Retinal pigment epithelial cell (primary cell): Measurements from ENCODE around the gene BACE2.
A peak's percentile ranks its signal among the peaks of the same experiment; 100 is the strongest.

Experiments
- DNase-seq: peaks from one replicate; pipeline ENCODE4 v3.0.0-alpha.2; 2010; ENCODE audit warnings: low read depth
- H3K4me3 ChIP-seq: 2 replicates; pipeline ENCODE4 v1.5.1; 2011; ENCODE audit warnings: mild to moderate bottlenecking, low read length, control low read depth, moderate library complexity
- TF ChIP-seq, protein P1 (sequence below): conservative IDR thresholded peaks from 2 replicates; pipeline ENCODE4 v1.5.1; 2011; ENCODE audit warnings: low read depth, low read length, control low read depth, inconsistent platforms

The BACE2 gene

DNA sequence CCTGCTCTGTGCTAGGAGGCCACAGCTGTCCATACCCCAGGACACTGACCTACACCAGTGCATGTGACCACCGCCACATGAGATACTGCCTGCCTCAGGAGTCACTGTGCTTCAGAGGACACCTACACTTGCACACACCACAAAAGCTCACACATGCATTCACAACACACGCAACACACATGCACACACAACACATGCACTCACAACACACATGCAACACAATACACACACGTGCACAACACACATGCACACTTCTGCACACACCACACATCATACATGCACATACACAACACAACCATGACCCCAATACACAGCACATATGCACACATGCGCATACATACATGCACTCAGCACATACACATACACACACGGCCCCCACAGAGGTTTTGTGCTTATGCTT is 28.7 kb upstream of the BACE2 start:
- TF ChIP-seq, protein P1, sequence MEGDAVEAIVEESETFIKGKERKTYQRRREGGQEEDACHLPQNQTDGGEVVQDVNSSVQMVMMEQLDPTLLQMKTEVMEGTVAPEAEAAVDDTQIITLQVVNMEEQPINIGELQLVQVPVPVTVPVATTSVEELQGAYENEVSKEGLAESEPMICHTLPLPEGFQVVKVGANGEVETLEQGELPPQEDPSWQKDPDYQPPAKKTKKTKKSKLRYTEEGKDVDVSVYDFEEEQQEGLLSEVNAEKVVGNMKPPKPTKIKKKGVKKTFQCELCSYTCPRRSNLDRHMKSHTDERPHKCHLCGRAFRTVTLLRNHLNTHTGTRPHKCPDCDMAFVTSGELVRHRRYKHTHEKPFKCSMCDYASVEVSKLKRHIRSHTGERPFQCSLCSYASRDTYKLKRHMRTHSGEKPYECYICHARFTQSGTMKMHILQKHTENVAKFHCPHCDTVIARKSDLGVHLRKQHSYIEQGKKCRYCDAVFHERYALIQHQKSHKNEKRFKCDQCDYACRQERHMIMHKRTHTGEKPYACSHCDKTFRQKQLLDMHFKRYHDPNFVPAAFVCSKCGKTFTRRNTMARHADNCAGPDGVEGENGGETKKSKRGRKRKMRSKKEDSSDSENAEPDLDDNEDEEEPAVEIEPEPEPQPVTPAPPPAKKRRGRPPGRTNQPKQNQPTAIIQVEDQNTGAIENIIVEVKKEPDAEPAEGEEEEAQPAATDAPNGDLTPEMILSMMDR = no peak
- H3K4me3 ChIP-seq = no peak overlapping the region
- no peak for DNase-seq

DNA sequence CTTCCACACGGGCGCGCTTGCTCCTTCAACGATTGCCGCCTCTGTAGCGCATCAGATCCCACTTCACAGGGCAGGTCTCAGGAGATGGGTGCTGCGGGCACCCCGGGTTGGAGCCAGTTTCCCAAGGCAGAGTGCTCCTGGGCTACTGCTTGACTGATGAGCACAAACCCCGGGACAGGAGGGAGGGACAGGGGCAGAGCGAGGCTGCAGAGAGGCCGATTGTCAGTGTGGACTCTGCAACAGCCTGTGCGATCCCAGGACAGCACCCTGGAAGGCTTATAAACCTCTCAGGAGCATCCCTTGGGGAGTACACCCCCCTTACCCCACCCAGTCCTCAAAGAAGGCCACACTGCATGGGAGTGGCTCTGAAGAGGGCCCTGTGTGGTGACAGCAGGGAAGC is 28.0 kb upstream of the BACE2 start:
- TF ChIP-seq, protein P1 = no peak
- H3K4me3 ChIP-seq = no peak overlapping the region
- DNase-seq = no peak

DNA sequence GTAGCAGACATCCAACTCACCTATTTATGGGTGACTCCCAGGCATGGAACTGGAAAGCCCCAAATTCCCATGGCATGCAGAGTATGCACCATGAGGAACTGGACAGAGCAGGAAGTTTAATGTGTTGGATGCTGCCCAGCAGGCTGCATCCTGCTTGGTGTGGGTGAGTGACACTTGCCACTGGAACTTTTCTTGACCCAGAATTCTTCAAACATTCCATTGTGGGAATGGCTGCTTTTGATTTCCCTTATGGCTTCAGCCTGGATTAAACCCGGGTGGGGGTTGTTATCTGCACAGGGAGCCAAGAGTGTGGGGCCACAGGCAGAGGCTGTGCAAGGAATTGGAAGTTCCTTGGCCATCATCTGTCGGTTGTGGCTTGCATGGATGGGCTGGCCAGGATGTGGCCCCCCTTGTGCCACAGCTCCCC is 26.9 kb upstream of the BACE2 start:
- peak; percentile 48 for DNase-seq
- H3K4me3 ChIP-seq = no peak overlapping the region
- TF ChIP-seq, protein P1 = no peak

DNA sequence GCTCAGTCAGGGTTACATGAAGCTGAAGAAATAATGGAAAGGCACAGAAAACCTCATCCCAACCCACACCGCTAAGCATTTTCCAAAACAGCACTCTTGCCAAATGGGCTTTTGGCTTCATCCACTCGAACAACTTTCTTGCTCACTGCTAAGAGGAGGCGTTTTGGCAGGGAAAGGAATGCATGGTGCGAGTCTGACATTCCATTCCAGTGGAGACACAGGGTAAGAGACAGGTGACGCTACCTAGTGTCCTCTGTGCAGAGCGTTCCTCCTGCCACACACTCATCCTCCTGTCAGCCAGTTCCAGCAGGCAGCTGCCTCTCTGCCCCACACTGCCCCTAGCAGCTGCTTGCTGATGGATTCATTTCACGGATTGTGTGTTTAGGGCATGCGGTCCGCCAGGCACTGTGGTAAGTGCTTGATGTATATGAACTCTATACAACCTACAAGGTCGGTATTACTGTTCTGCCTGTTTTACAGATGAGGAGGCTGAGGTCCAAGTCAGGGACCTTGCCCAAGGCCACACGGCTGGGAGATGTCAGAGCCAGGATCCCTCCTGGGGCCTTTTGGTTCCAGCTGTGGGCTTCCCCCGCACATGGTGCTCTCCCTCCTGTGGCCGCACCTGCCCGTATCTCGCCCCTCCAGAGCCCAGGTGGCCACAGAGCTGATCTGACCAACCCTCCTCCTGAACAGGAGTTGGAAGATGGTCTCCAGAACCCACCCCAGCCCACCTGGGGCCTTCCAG is 25.7 kb upstream of the BACE2 start:
- TF ChIP-seq, protein P1 = peak; percentile 9
- peak; percentile 29 for DNase-seq
- no peak overlapping the region for H3K4me3 ChIP-seq

DNA sequence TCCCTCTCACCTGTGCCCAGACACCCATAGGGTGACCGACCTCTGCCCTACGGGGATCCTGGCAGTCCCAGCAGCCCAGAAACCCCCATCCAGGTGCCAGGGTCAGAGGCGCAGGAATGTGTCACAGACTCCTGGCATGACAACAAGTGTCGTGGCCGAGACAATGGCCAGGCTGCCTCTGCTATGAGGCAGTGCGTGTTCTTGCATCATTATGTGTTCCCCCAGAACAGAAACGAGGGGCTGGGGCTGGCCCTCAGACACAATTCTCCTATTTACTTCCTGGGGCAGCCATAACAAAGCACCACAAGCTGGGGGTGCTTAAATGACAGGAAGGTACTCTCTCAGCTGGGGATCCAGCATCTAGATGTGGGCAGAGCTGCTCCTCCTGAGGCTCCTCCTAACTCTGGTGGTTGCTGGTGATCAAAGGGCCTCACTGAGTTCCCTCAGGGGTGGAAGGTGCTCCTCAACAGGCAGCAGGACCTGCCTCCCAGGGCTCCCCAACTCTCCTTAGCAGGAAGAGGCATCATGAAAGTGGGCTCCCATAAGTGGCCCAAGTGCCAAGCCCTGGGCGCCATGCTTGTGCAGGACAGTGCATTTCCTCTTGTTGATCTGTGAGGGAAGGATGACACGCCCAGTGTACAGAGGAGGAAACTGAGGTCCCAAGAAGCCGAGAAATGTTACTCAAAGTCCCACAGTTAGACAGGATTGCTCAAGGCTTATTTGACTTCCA is 24.2 kb upstream of the BACE2 start:
- DNase-seq = no peak
- no peak overlapping the region for H3K4me3 ChIP-seq
- TF ChIP-seq, protein P1 = no peak

DNA sequence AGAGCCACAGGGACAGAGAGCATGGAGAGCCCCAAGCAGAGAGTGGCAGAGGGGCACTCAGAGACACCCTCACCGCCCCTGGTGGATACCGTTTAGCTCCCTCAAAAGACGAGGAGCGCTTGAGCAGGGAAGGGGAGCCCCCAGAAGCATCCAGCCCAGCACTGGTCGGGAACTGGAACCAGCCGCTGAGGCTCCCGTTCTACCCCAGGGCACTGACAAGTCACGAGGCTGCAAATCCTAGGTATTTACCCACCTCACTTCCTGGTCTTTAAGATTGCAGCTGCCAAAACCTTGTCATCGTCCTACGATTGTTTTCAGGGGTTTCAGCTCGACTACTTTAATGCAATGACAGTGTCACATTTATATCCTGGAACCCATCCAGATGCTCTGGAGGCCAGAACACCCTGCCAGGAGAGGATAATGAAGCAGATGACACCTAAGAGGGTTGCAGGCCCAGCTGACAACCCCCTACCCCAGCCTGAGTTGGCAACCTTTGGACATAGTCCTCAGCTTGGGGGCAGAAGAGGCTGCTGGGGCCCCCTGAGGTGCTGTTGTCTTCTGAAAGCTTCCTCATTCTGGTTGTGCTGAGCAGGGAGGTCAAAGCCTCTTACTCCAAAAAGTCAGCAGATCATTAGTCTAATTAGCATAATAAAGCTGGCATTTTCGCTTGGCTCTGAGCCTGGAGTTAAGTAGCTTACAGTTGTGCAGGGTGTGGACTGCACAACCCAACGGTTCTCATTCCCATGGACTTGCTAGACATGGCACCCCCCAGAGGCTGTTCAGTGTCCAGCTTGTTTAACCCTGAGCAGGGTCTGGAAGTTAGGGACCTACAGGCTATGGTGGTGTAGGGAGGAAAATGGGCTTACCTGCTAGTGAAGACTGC is 20.6 kb upstream of the BACE2 start:
- peak; percentile 80 for DNase-seq
- H3K4me3 ChIP-seq = no peak overlapping the region
- TF ChIP-seq, protein P1 = peak; percentile 48
